NCI-H2227 (cell line): ENCODE results near the gene TAPBP.
"Not testable (repeated sequence)": the region's sequence is repeated elsewhere in the genome, so short reads cannot be mapped to it uniquely, and the experiment has no call there.

Experiments
- DNase-seq: peaks from one replicate; lab custom pipeline; 2025; ENCODE audit not compliant: unreplicated experiment; lab: John Stamatoyannopoulos, UW

Gene TAPBP

GRCh38 chr6:33297956-33298772 is 15.7 kb downstream of the TAPBP start:
- peak; percentile 74 for DNase-seq

GRCh38 chr6:33297406-33297955 is 16.4 kb downstream of the TAPBP start:
- peak; percentile 65 for DNase-seq

GRCh38 chr6:33296797-33297405 is 17.0 kb downstream of the TAPBP start:
- no peak for DNase-seq

- no peak for DNase-seq
Measured at GRCh38 chr6:33295621-33296369, 18.1 kb downstream of the TAPBP start.

- no peak for DNase-seq
Measured at GRCh38 chr6:33294086-33294823, 19.6 kb downstream of the TAPBP start.

GRCh38 chr6:33292996-33293682 is 20.7 kb downstream of the TAPBP start:
- no peak for DNase-seq

GRCh38 chr6:33290459-33290858 is 23.4 kb downstream of the TAPBP start:
- no peak for DNase-seq

- no peak for DNase-seq
Measured at GRCh38 chr6:33289784-33290315, 24.0 kb downstream of the TAPBP start.

- peak; percentile 90 for DNase-seq
Measured at GRCh38 chr6:33288921-33289783, 24.7 kb downstream of the TAPBP start, which contains the start of the genes PFDN6 and WDR46. PFDN6 (plus strand) TSS chr6:33289601; CDS start chr6:33289857, 256 bp downstream. WDR46 (minus strand) TSS chr6:33289239; CDS start chr6:33289170, 69 bp downstream.

- no peak for DNase-seq
Measured at GRCh38 chr6:33288141-33288920, 25.5 kb downstream of the TAPBP start.

- no peak for DNase-seq
Measured at GRCh38 chr6:33286946-33287914, 26.6 kb downstream of the TAPBP start.

GRCh38 chr6:33285214-33285613 is 28.7 kb downstream of the TAPBP start:
- DNase-seq, result not testable (repeated sequence)

GRCh38 chr6:33280539-33280938 is 33.3 kb downstream of the TAPBP start:
- no peak for DNase-seq

- DNase-seq, result peak; percentile 33
Measured at GRCh38 chr6:33279971-33280511, 33.8 kb downstream of the TAPBP start.

- no peak for DNase-seq
Measured at GRCh38 chr6:33279257-33279695, 34.6 kb downstream of the TAPBP start.

- DNase-seq, result no peak
Measured at GRCh38 chr6:33278810-33279209, 35.1 kb downstream of the TAPBP start.

GRCh38 chr6:33278392-33278741 is 35.5 kb downstream of the TAPBP start:
- DNase-seq, result no peak
